Fibroblast of lung (primary cell): ENCODE results near the gene MRPS5. TPM values are rescaled to one million over a fixed set of nuclear protein-coding genes. Genes with fewer than 3 reads are reported as not detected.

Experiments used
- DNase-seq, 2 donors: peaks; one replicate each; pipeline versions ENCODE4 v3.0.0 to v3.0.0-alpha.2; 2010; ENCODE audit warnings: low read depth in 2 of 2
- H2AFZ ChIP-seq: 2 replicates; pipeline ENCODE4 v1.5.1; 2012; ENCODE audit warnings: low read length, control low read depth, inconsistent platforms
- H3K27ac ChIP-seq: 2 replicates; pipeline ENCODE4 v1.5.1; 2011; ENCODE audit warnings: low read length, control low read depth; ENCODE audit not compliant: insufficient read depth
- H3K27me3 ChIP-seq: 2 replicates; pipeline ENCODE4 v1.5.1; 2011; ENCODE audit warnings: mild to moderate bottlenecking, low read length; ENCODE audit not compliant: control insufficient read depth, insufficient read depth
- H3K36me3 ChIP-seq: 2 replicates; pipeline ENCODE4 v1.5.1; 2011; ENCODE audit warnings: low read length; ENCODE audit not compliant: control insufficient read depth, insufficient read depth
- H3K4me1 ChIP-seq: 2 replicates; pipeline ENCODE4 v1.5.1; 2011; ENCODE audit warnings: low read length; ENCODE audit not compliant: control insufficient read depth, insufficient read depth; ENCODE audit errors: extremely low read depth
- H3K4me2 ChIP-seq: 2 replicates; pipeline ENCODE4 v1.5.1; 2011; ENCODE audit warnings: low read length, control low read depth; ENCODE audit not compliant: insufficient read depth; ENCODE audit errors: extremely low read depth
- H3K4me3 ChIP-seq, 4 experiments: fragments of 200-600 bp in 1 of 4; sonication (generic) in 1 of 4; replicated peaks in 1 of 4; 2 replicates each; pipeline ENCODE4 v1.5.1; 2011 to 2016; ENCODE audit warnings: low read length in 4 of 4, low read depth in 3 of 4, mild to moderate bottlenecking in 3 of 4, control low read depth in 2 of 4, inconsistent platforms in 1 of 4, mixed read lengths in 1 of 4; ENCODE audit not compliant: insufficient read depth in 1 of 4; ENCODE audit errors: control extremely low read depth in 1 of 4
- H3K79me2 ChIP-seq: 2 replicates; pipeline ENCODE4 v1.5.1; 2012; ENCODE audit warnings: mild to moderate bottlenecking, low read length, inconsistent platforms; ENCODE audit not compliant: control insufficient read depth, insufficient read depth
- H3K9ac ChIP-seq: 2 replicates; pipeline ENCODE4 v1.5.1; 2011; ENCODE audit warnings: mild to moderate bottlenecking, low read length, control low read depth; ENCODE audit not compliant: insufficient read depth
- H3K9me3 ChIP-seq: 2 replicates; pipeline ENCODE4 v1.5.1; 2012; ENCODE audit warnings: low read depth, low read length; ENCODE audit not compliant: control insufficient read depth, insufficient read depth
- H4K20me1 ChIP-seq: 2 replicates; pipeline ENCODE4 v1.5.1; 2011; ENCODE audit warnings: low read length; ENCODE audit not compliant: control insufficient read depth, insufficient read depth; ENCODE audit errors: extremely low read depth
- CTCF ChIP-seq, 2 donors: IDR thresholded peaks in 1 of 2; conservative IDR thresholded peaks in 1 of 2; 1 replicate in 1 of 2; 2 replicates in 1 of 2; pipeline ENCODE4 v1.5.1; 2011 to 2012; ENCODE audit warnings: low read length in 2 of 2, control low read depth in 1 of 2, inconsistent platforms in 1 of 2, low read depth in 1 of 2, mild to moderate bottlenecking in 1 of 2
- EZH2 ChIP-seq: IDR thresholded peaks from 2 replicates; pipeline ENCODE4 v1.5.1; 2012; ENCODE audit warnings: low read length, control low read depth, mild to moderate bottlenecking; ENCODE audit errors: missing control alignments
- polyA plus RNA-seq, 2 donors: library from polyadenylated mRNA; depleted of rRNA in 1 of 2; stranded (reverse) in 1 of 2; unstranded in 1 of 2; fragments of >200 nt; gene quantifications; 2 replicates each; pipeline ENCODE4 v1.2.1, GENCODE V29; 2011 to 2012; ENCODE audit warnings: missing spikeins in 1 of 2
- total RNA-seq: library from RNA; depleted of rRNA; stranded (reverse); fragments of >200 nt; gene quantifications from 2 replicates; pipeline ENCODE4 v1.2.1, GENCODE V29; 2014

MRPS5 gene
- total and polyA plus RNA-seq, 2 donors (not counting 1 experiment from before 2014, with no cell fraction given) = 46.2 to 61.1 TPM

- Histone ChIP-seq H4K20me1 (no peaks in the 10 kb centered on the region), H3K27ac (no peak overlapping the region), H3K9ac (no peak overlapping the region), H3K36me3 (peaks cover 8% of the 10 kb centered on the region), H3K4me2 (no peak overlapping the region), H3K4me3 (no peak overlapping the region), H3K79me2 (no peaks in the 10 kb centered on the region), H2AFZ (no peak overlapping the region), H3K9me3 (no peaks in the 10 kb centered on the region), H3K4me1 (no peaks in the 10 kb centered on the region), H3K27me3 (no peaks in the 10 kb centered on the region)
- no peak for TF ChIP-seq CTCF (conservative IDR thresholded peaks at IDR 0.05 in 1 of 2, IDR thresholded peaks at IDR 0.05 in 1 of 2; ENCODE audit: low read depth in 1 of 2, low read length in 2 of 2)
- no peak for TF ChIP-seq EZH2
- no peak for DNase-seq
Measured at GRCh38 chr2:95091885-95092555, 29.6 kb downstream of the MRPS5 start.

- no peaks in the 10 kb centered on the region for H3K4me1 ChIP-seq
- H2AFZ ChIP-seq = no peak overlapping the region
- H3K4me3 ChIP-seq = no peak overlapping the region
- H3K9ac ChIP-seq = no peak overlapping the region
- no peak overlapping the region for H3K4me2 ChIP-seq
- no peaks in the 10 kb centered on the region for H4K20me1 ChIP-seq
- no peak for DNase-seq
- no peaks in the 10 kb centered on the region for H3K27me3 ChIP-seq
- no peak overlapping the region for H3K27ac ChIP-seq
- H3K79me2 ChIP-seq = no peaks in the 10 kb centered on the region
- TF ChIP-seq EZH2 (no peak), CTCF (conservative IDR thresholded peaks at IDR 0.05 in 1 of 2, IDR thresholded peaks at IDR 0.05 in 1 of 2; ENCODE audit: low read depth in 1 of 2, low read length in 2 of 2) (no peak)
- H3K36me3 ChIP-seq = peaks cover 7% of the 10 kb centered on the region
- no peaks in the 10 kb centered on the region for H3K9me3 ChIP-seq
Measured at GRCh38 chr2:95087379-95087778, 34.2 kb downstream of the MRPS5 start.

GRCh38 chr2:95086017-95086416, 35.6 kb downstream of the MRPS5 start:
- Histone ChIP-seq H2AFZ (no peak overlapping the region), H3K9me3 (no peaks in the 10 kb centered on the region), H3K4me2 (no peak overlapping the region), H3K4me1 (no peaks in the 10 kb centered on the region), H3K27me3 (no peaks in the 10 kb centered on the region), H3K36me3 (peaks cover 5% of the 10 kb centered on the region), H4K20me1 (no peaks in the 10 kb centered on the region), H3K9ac (no peak overlapping the region), H3K27ac (no peak overlapping the region), H3K4me3 (no peak overlapping the region), H3K79me2 (no peaks in the 10 kb centered on the region)
- no peak for TF ChIP-seq EZH2
- TF ChIP-seq CTCF (conservative IDR thresholded peaks at IDR 0.05 in 1 of 2, IDR thresholded peaks at IDR 0.05 in 1 of 2; ENCODE audit: low read depth in 1 of 2, low read length in 2 of 2) = no peak
- DNase-seq = no peak
